PC-9 (cell line): Measurements from ENCODE around the gene PEMT. TPM values are rescaled to one million over a fixed set of nuclear protein-coding genes. Genes with fewer than 3 reads are reported as not detected.

Experiments used
- BruUV-seq: library from RNA; stranded (reverse); fragments of 400-500 nt; replicated peaks from 2 replicates; lab custom pipeline; 2021; lab: Mats Ljungman, UMichigan
- CTCF ChIA-PET: fragments of 300-600 bp; sonication (Branson Sonifier 250); formaldehyde crosslinking; loops from one replicate; lab custom pipeline; 2022; ENCODE audit warnings: antibody characterized with exemption; lab: Charles Lee
- POLR2A ChIA-PET: fragments of 300-600 bp; sonication (Branson Sonifier 250); formaldehyde crosslinking; loops from one replicate; lab custom pipeline; 2022; ENCODE audit warnings: antibody characterized with exemption; ENCODE audit not compliant: unreplicated experiment; lab: Charles Lee
- DNase-seq, 2 experiments: peaks; one replicate each; pipeline versions ENCODE4 v3.0.0 to v3.0.0-alpha.2; 2015 to 2022; ENCODE audit warnings: mixed read lengths in 1 of 2
- H2AFZ ChIP-seq: fragments of 200-600 bp; sonication (generic); 2 replicates; pipeline ENCODE4 v1.8.1; 2017; ENCODE audit warnings: antibody characterized with exemption
- H3F3A ChIP-seq: fragments of 200-600 bp; sonication (generic); 2 replicates; pipeline ENCODE4 v1.8.1; 2017; ENCODE audit warnings: antibody characterized with exemption, mild to moderate bottlenecking, low read depth; ENCODE audit not compliant: insufficient read depth
- H3K27ac ChIP-seq: fragments of 200-600 bp; sonication (generic); 2 replicates; pipeline ENCODE4 v1.6.1; 2016; ENCODE audit warnings: mixed run types
- H3K27me3 ChIP-seq: fragments of 200-600 bp; sonication (generic); 2 replicates; pipeline ENCODE4 v1.6.1; 2016; ENCODE audit warnings: low read depth, mixed run types; ENCODE audit not compliant: insufficient read depth
- H3K36me3 ChIP-seq: fragments of 200-600 bp; sonication (generic); 2 replicates; pipeline ENCODE4 v1.6.1; 2016; ENCODE audit warnings: low read depth, mixed run types
- H3K4me1 ChIP-seq: fragments of 200-600 bp; sonication (generic); replicated peaks from 2 replicates; pipeline ENCODE4 v1.6.1; 2016; ENCODE audit warnings: mixed run types; ENCODE audit not compliant: insufficient read depth
- H3K4me2 ChIP-seq: fragments of 200-600 bp; sonication (generic); 2 replicates; pipeline ENCODE4 v1.6.1; 2017; ENCODE audit warnings: mixed run types
- H3K4me3 ChIP-seq: fragments of 200-600 bp; sonication (generic); 2 replicates; pipeline ENCODE4 v1.6.1; 2016; ENCODE audit warnings: mixed run types
- H3K79me2 ChIP-seq: fragments of 200-600 bp; sonication (generic); 2 replicates; pipeline ENCODE4 v1.6.1; 2017; ENCODE audit warnings: low read depth, mixed run types
- H3K9me2 ChIP-seq: fragments of 200-600 bp; sonication (generic); 2 replicates; pipeline ENCODE4 v1.8.1; 2017; ENCODE audit warnings: mild to moderate bottlenecking; ENCODE audit not compliant: insufficient read depth
- H3K9me3 ChIP-seq: fragments of 200-600 bp; sonication (generic); 2 replicates; pipeline ENCODE4 v1.8.1; 2016; ENCODE audit warnings: low read depth; ENCODE audit not compliant: insufficient read depth
- H4K20me1 ChIP-seq: fragments of 200-600 bp; sonication (generic); 2 replicates; pipeline ENCODE4 v1.8.1; 2017; ENCODE audit not compliant: insufficient read depth
- CTCF ChIP-seq: fragments of 200-600 bp; sonication (generic); conservative IDR thresholded peaks from 2 replicates; pipeline ENCODE4 v1.6.1; 2017; ENCODE audit warnings: mixed run types, antibody characterized with exemption, mild to moderate bottlenecking, moderate library complexity
- EZH2 ChIP-seq: fragments of 200-600 bp; sonication (generic); IDR thresholded peaks from 2 replicates; pipeline ENCODE4 v1.8.0; 2017; ENCODE audit warnings: antibody characterized with exemption, low read depth
- intact Hi-C: fragments of 100-400 bp; cut with micrococcal nuclease; formaldehyde crosslinking; loops from one replicate; pipeline ENCODE4 v1.10.0; 2022; ENCODE audit not compliant: unreplicated experiment
- total RNA-seq: library from RNA; stranded (reverse); gene quantifications from 2 replicates; pipeline ENCODE4 v1.2.3, GENCODE V29; 2021

Gene PEMT
- total RNA-seq, 1 experiment from 2014 or later, result 61.2 TPM

- Histone ChIP-seq H3K9me2 (no peaks in the 10 kb centered on the region), H3K27ac (no peak overlapping the region), H3K4me3 (no peak overlapping the region), H3K9me3 (no peaks in the 10 kb centered on the region), H3K27me3 (no peaks in the 10 kb centered on the region), H4K20me1 (peaks cover 73% of the 10 kb centered on the region), H2AFZ (no peak overlapping the region), H3K4me1 (no peaks in the 10 kb centered on the region), H3K79me2 (no peaks in the 10 kb centered on the region), H3K36me3 (no peaks in the 10 kb centered on the region), H3K4me2 (no peak overlapping the region), H3F3A (no peaks in the 10 kb centered on the region)
- intact Hi-C loops, result no loop called here
- ChIA-PET CTCF (no interaction called here), POLR2A (no interaction called here)
- DNase-seq, result no peak
- BruUV-seq, result no TSS peak
- no peak for TF ChIP-seq CTCF
- TF ChIP-seq EZH2, result no peak
Measured at GRCh38 chr17:17527534-17527933, 64.0 kb downstream of the PEMT start.

- ChIA-PET POLR2A (no interaction called here), CTCF (no interaction called here)
- no peaks in the 10 kb centered on the region for H3K9me2 ChIP-seq
- TF ChIP-seq EZH2, result no peak
- TF ChIP-seq CTCF, result no peak
- BruUV-seq, result no TSS peak
- DNase-seq, result no peak
- no peak overlapping the region for H3K27ac ChIP-seq
- no peaks in the 10 kb centered on the region for H3K36me3 ChIP-seq
- H3K4me3 ChIP-seq, result no peak overlapping the region
- no peak overlapping the region for H3K4me2 ChIP-seq
- H3K27me3 ChIP-seq, result no peaks in the 10 kb centered on the region
- H3K79me2 ChIP-seq, result no peaks in the 10 kb centered on the region
- no peaks in the 10 kb centered on the region for H3K9me3 ChIP-seq
- intact Hi-C loops, result no loop called here
- no peaks in the 10 kb centered on the region for H3F3A ChIP-seq
- H2AFZ ChIP-seq, result no peak overlapping the region
- H4K20me1 ChIP-seq, result peaks cover 75% of the 10 kb centered on the region
- no peaks in the 10 kb centered on the region for H3K4me1 ChIP-seq
Measured at GRCh38 chr17:17526369-17526768, 65.1 kb downstream of the PEMT start.

- Histone ChIP-seq H3K36me3 (no peaks in the 10 kb centered on the region), H3F3A (no peaks in the 10 kb centered on the region), H2AFZ (no peak overlapping the region), H3K27ac (no peak overlapping the region), H4K20me1 (peaks cover 79% of the 10 kb centered on the region), H3K9me2 (no peaks in the 10 kb centered on the region), H3K9me3 (no peaks in the 10 kb centered on the region), H3K4me3 (no peak overlapping the region), H3K4me2 (no peak overlapping the region), H3K79me2 (no peaks in the 10 kb centered on the region), H3K4me1 (no peaks in the 10 kb centered on the region), H3K27me3 (no peaks in the 10 kb centered on the region)
- intact Hi-C loops, result no loop called here
- POLR2A ChIA-PET, result no interaction called here
- no TSS peak for BruUV-seq
- TF ChIP-seq EZH2, result no peak
- no peak for TF ChIP-seq CTCF
- DNase-seq, result no peak
- CTCF ChIA-PET, result no interaction called here
Measured at GRCh38 chr17:17525956-17526355, 65.6 kb downstream of the PEMT start.
